Parathyroid adenoma (tissue), 2 donors: ENCODE results near the gene NCKAP5.

Experiments used
- H2AFZ ChIP-seq: fragments of 300-600 bp; sonication (generic); one replicate; pipeline ENCODE4 v1.7.0; 2017; ENCODE audit warnings: antibody characterized with exemption, mild to moderate bottlenecking
- H3K27ac ChIP-seq: fragments of 300-600 bp; sonication (generic); one replicate; pipeline ENCODE4 v1.7.0; 2017
- H3K27me3 ChIP-seq: fragments of 300-600 bp; sonication (generic); one replicate; pipeline ENCODE4 v1.7.0; 2017; ENCODE audit warnings: low read length; ENCODE audit not compliant: control insufficient read depth, insufficient read depth
- H3K36me3 ChIP-seq: fragments of 300-600 bp; sonication (generic); one replicate; pipeline ENCODE4 v1.7.0; 2017; ENCODE audit warnings: low read length; ENCODE audit not compliant: control insufficient read depth, insufficient read depth
- H3K4me1 ChIP-seq: fragments of 300-600 bp; sonication (generic); one replicate; pipeline ENCODE4 v1.7.0; 2017; ENCODE audit warnings: control low read depth
- H3K4me2 ChIP-seq: fragments of 300-600 bp; sonication (generic); one replicate; pipeline ENCODE4 v1.7.0; 2017; ENCODE audit warnings: low read length
- H3K4me3 ChIP-seq: fragments of 300-600 bp; sonication (generic); one replicate; pipeline ENCODE4 v1.7.0; 2017; ENCODE audit warnings: low read depth, low read length
- H3K79me2 ChIP-seq: fragments of 300-600 bp; sonication (generic); one replicate; pipeline ENCODE4 v1.7.0; 2017; ENCODE audit warnings: control low read depth
- H3K9ac ChIP-seq: fragments of 300-600 bp; sonication (generic); one replicate; pipeline ENCODE4 v1.7.0; 2017; ENCODE audit warnings: mild to moderate bottlenecking
- H3K9me3 ChIP-seq: fragments of 300-600 bp; sonication (generic); one replicate; pipeline ENCODE4 v1.7.0; 2017; ENCODE audit warnings: low read length; ENCODE audit not compliant: control insufficient read depth
- TF ChIP-seq, protein P1 (sequence below): fragments of 300-600 bp; sonication (generic); IDR thresholded peaks from one replicate; pipeline ENCODE4 v1.7.0; 2017; ENCODE audit warnings: antibody characterized with exemption, mild to moderate bottlenecking
- donor health status: primary hyperparathyroidism.

NCKAP5 gene

GRCh38 chr2:133509777-133510176 lies 58.5 kb downstream of the NCKAP5 start:
- H3K4me1 ChIP-seq = peaks cover 2% of the 10 kb centered on the region
- H2AFZ ChIP-seq = no peak overlapping the region
- no peaks in the 10 kb centered on the region for H3K79me2 ChIP-seq
- H3K9me3 ChIP-seq = no peaks in the 10 kb centered on the region
- H3K36me3 ChIP-seq = no peaks in the 10 kb centered on the region
- TF ChIP-seq, protein P1, sequence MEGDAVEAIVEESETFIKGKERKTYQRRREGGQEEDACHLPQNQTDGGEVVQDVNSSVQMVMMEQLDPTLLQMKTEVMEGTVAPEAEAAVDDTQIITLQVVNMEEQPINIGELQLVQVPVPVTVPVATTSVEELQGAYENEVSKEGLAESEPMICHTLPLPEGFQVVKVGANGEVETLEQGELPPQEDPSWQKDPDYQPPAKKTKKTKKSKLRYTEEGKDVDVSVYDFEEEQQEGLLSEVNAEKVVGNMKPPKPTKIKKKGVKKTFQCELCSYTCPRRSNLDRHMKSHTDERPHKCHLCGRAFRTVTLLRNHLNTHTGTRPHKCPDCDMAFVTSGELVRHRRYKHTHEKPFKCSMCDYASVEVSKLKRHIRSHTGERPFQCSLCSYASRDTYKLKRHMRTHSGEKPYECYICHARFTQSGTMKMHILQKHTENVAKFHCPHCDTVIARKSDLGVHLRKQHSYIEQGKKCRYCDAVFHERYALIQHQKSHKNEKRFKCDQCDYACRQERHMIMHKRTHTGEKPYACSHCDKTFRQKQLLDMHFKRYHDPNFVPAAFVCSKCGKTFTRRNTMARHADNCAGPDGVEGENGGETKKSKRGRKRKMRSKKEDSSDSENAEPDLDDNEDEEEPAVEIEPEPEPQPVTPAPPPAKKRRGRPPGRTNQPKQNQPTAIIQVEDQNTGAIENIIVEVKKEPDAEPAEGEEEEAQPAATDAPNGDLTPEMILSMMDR = no peak
- no peak overlapping the region for H3K9ac ChIP-seq
- H3K27ac ChIP-seq = no peak overlapping the region
- H3K4me3 ChIP-seq = no peak overlapping the region
- no peaks in the 10 kb centered on the region for H3K27me3 ChIP-seq
- no peak overlapping the region for H3K4me2 ChIP-seq

GRCh38 chr2:133508546-133509165 lies 59.6 kb downstream of the NCKAP5 start:
- no peaks in the 10 kb centered on the region for H3K9me3 ChIP-seq
- H3K4me1 ChIP-seq = peaks cover 9% of the 10 kb centered on the region
- H3K27ac ChIP-seq = no peak overlapping the region
- H2AFZ ChIP-seq = no peak overlapping the region
- no peak overlapping the region for H3K4me2 ChIP-seq
- H3K27me3 ChIP-seq = no peaks in the 10 kb centered on the region
- H3K36me3 ChIP-seq = no peaks in the 10 kb centered on the region
- no peak overlapping the region for H3K9ac ChIP-seq
- H3K4me3 ChIP-seq = no peak overlapping the region
- no peaks in the 10 kb centered on the region for H3K79me2 ChIP-seq
- TF ChIP-seq, protein P1 = no peak

DNA sequence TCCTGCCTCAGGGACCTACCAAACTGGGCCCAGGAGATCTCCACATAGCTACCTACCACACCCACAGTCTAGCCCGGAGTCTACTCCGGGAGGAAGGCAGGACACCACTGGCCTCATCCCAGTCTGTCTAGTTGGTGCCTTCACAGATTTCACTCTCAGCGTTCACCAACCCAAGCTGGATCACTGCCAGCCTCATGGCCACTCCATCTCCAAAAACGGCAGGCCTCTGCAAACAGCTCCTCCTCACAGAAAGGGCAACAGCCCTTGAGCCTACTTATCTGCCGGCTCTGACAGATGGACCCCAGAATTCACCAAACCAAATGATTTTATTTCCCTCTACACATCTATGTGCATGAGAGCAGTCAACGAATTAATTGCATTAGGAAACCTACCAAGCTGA lies 61.3 kb downstream of the NCKAP5 start:
- TF ChIP-seq, protein P1 = no peak
- Histone ChIP-seq H3K4me1 (peaks cover 14% of the 10 kb centered on the region), H2AFZ (no peak overlapping the region)

GRCh38 chr2:133504566-133505505 lies 63.4 kb downstream of the NCKAP5 start:
- TF ChIP-seq, protein P1 = no peak
- H3K9ac ChIP-seq = no peak overlapping the region
- no peaks in the 10 kb centered on the region for H3K36me3 ChIP-seq
- H3K9me3 ChIP-seq = no peaks in the 10 kb centered on the region
- H3K4me3 ChIP-seq = no peak overlapping the region
- H3K4me1 ChIP-seq = peaks cover 17% of the 10 kb centered on the region
- no peak overlapping the region for H2AFZ ChIP-seq
- H3K27me3 ChIP-seq = no peaks in the 10 kb centered on the region
- no peak overlapping the region for H3K4me2 ChIP-seq
- no peaks in the 10 kb centered on the region for H3K79me2 ChIP-seq
- peak overlapping the region; percentile 59 for H3K27ac ChIP-seq

More for the DNA sequence above, 61.3 kb downstream of the NCKAP5 start:
- Histone ChIP-seq H3K4me2 (no peak overlapping the region), H3K79me2 (no peaks in the 10 kb centered on the region), H3K36me3 (no peaks in the 10 kb centered on the region), H3K9me3 (no peaks in the 10 kb centered on the region), H3K9ac (no peak overlapping the region), H3K27ac (no peak overlapping the region), H3K4me3 (no peak overlapping the region), H3K27me3 (no peaks in the 10 kb centered on the region)
